Memory B cell (primary cell): ENCODE data around the gene OIP5.
"Not testable (repeated sequence)": the region's sequence is repeated elsewhere in the genome, so short reads cannot be mapped to it uniquely, and the experiment has no call there.

ENCODE experiments used
- ATAC-seq: fragments of 150-1000 bp; cut with Tn5 transposase; 2 replicates; pipeline ENCODE4 v1.10.0; 2021; ENCODE audit warnings: low read depth, mild to moderate bottlenecking, moderate library complexity
- DNase-seq, 2 donors: peaks; one replicate each; pipeline ENCODE4 v3.0.0; 2022; ENCODE audit warnings: low spot score in 2 of 2
- H3K27ac Mint-ChIP-seq: one replicate; pipeline ENCODE4 v1.8.0; 2022; ENCODE audit warnings: mild to moderate bottlenecking, moderate library complexity, mixed read lengths
- H3K27me3 Mint-ChIP-seq: one replicate; pipeline ENCODE4 v1.8.0; 2022; ENCODE audit warnings: mixed read lengths
- H3K36me3 Mint-ChIP-seq: one replicate; pipeline ENCODE4 v1.8.0; 2022; ENCODE audit warnings: mild to moderate bottlenecking, mixed read lengths
- H3K4me1 Mint-ChIP-seq: one replicate; pipeline ENCODE4 v1.8.0; 2022; ENCODE audit warnings: mixed read lengths
- H3K4me3 Mint-ChIP-seq: one replicate; pipeline ENCODE4 v1.8.0; 2022; ENCODE audit warnings: mild to moderate bottlenecking, moderate library complexity, mixed read lengths
- H3K9me3 Mint-ChIP-seq: one replicate; pipeline ENCODE4 v1.8.0; 2022; ENCODE audit warnings: mixed read lengths

OIP5 gene

DNA sequence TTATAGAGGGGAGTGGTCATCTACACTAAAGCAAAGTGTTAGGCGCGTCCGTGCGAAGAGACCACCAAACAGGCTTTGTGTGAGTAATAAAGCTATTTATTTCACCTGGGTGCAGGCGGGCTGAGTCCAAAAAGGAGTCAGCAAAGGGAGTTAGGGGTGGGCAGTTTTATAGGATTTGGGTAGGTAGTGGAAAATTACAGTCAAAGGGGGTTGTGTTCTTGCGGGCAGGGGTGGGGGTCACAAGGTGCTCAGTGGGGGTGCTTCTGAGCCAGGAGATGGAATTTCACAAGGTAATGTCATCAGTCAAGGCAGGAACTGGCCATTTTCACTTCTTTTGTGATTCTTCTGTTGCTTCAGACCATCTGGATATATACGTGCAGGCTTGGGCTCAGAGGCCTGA is 47.1 kb downstream of the OIP5 start:
- no peaks in the 10 kb centered on the region for H3K27me3 Mint-ChIP-seq
- H3K9me3 Mint-ChIP-seq, result no peaks in the 10 kb centered on the region
- peaks cover 12% of the 10 kb centered on the region for H3K36me3 Mint-ChIP-seq
- ATAC-seq (no peak), DNase-seq (no peak)
- H3K27ac Mint-ChIP-seq, result peak overlapping the region; percentile 96
- H3K4me3 Mint-ChIP-seq, result peak overlapping the region; percentile 98
- peaks cover 26% of the 10 kb centered on the region for H3K4me1 Mint-ChIP-seq

DNA sequence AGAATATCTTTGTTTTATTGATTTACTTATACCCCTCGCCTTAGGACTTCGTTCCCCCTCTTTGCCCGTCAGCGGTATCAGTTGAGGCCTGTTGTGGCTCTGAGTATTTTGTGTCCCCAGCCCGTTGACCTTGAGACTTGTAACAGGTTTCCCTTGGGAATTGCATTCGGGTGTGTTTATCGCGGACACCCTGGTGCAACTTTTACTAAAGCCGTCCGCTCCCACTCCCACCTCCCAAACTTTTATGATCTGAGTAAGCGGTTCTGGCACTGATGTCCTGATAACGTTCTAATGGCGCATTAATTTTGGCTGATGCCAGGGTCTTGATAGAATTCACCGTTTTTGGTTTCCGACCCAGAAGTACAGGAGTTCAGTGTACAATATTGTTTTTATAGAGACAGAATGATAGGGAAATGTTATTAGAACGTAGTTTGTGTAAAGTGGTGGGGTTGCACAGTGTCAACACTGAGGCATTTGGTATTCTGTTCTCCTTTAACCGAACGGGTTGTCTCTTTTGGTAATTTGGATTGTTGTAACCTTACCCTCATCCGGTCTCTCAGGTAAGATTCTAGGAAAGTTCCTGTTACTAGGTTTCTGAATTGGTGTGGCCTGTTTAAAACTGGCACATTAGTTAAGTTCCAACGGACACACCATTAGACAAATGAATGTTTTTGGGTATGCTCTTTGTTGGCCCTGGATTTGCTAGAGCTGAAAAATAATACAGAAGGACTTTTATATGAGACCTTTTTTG is 47.8 kb downstream of the OIP5 start:
- no peaks in the 10 kb centered on the region for H3K9me3 Mint-ChIP-seq
- peak overlapping the region; percentile 98 for H3K4me3 Mint-ChIP-seq
- H3K36me3 Mint-ChIP-seq, result peaks cover 13% of the 10 kb centered on the region
- peaks cover 26% of the 10 kb centered on the region for H3K4me1 Mint-ChIP-seq
- H3K27ac Mint-ChIP-seq, result peak overlapping the region; percentile 96
- ATAC-seq, result no peak
- H3K27me3 Mint-ChIP-seq, result no peaks in the 10 kb centered on the region
- peak in 1 of 2 donors; percentile 22 for DNase-seq

DNA sequence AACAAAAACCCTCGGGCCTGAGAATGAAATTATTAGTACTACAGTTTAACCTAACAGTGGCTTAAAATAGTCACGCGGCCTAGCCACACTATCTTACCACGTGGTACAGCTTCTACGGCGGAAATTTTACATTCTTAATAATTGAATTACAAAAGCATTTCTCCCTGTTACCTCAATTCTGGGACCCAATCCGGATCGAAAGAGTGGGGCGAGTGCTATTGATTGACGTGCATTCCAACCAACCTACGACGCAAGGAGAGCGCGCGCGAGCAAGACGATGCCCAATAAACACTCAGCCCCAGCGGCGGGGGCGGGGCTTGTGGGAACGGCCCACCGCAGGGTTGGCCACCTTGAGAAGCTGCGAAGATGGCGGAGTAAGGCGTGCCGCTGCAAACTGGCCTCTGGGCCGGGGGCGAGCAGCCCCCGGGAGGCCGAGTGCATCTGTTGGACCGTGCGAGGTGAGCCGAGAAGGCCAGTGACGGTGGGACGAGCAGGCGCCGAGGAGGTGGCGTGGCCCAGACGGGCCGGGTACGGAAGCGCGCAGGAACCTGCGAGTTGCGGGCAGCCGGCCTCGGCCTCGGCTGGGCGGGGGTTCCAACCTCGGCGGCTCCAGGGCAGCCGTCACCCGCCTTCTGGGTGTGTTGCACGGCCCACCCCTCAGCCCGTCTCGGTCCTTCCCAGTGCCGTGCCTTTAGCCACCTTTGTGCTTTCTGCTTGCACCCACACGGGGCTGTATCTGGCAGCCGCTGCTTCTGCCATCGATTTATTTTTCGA is 48.6 kb downstream of the OIP5 start:
- H3K27ac Mint-ChIP-seq, result peak overlapping the region; percentile 96
- no peaks in the 10 kb centered on the region for H3K27me3 Mint-ChIP-seq
- peak overlapping the region; percentile 98 for H3K4me3 Mint-ChIP-seq
- H3K9me3 Mint-ChIP-seq, result no peaks in the 10 kb centered on the region
- peaks cover 13% of the 10 kb centered on the region for H3K36me3 Mint-ChIP-seq
- H3K4me1 Mint-ChIP-seq, result peaks cover 25% of the 10 kb centered on the region
- DNase-seq (peak; percentile 94 to 95), ATAC-seq (peak; percentile 93)

DNA sequence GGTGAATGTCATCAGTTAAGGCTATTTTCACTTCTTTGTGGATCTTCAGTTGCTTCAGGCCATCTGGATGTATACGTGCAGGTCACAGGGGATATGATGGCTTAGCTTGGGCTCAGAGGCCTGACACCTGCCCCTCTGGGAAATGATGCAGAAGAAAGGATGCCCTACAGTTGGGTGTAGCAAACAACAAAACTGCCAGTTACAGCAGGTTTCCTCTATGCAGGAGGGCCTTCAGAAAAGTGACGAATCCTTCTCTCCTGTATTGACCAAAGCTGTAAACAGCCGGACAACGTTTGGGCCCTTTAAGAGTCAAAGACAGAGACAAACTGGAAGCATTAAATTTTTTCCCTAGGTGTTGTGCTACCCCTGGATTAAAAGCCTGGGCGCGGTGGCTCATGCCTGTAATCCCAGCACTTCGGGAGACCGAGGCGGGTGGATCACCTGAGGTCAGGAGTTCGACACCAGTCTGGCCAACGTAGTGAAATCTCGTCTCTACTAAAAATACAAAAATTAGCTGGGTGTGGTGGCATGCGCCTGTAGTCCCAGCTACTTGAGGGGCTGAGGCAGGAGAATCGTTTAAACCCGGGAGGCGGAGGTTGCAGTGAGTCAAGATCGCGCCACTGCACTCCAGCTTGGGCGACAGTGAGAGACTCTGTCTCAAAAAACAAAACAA is 49.3 kb downstream of the OIP5 start:
- ATAC-seq, H3K27me3 Mint-ChIP-seq, H3K9me3 Mint-ChIP-seq: not testable (repeated sequence)
- Mint-ChIP-seq H3K4me3 (peak overlapping the region; percentile 98), H3K27ac (peak overlapping the region; percentile 96), H3K4me1 (peaks cover 23% of the 10 kb centered on the region), H3K36me3 (peaks cover 15% of the 10 kb centered on the region)
- peak in 1 of 2 donors; percentile 2 for DNase-seq

DNA sequence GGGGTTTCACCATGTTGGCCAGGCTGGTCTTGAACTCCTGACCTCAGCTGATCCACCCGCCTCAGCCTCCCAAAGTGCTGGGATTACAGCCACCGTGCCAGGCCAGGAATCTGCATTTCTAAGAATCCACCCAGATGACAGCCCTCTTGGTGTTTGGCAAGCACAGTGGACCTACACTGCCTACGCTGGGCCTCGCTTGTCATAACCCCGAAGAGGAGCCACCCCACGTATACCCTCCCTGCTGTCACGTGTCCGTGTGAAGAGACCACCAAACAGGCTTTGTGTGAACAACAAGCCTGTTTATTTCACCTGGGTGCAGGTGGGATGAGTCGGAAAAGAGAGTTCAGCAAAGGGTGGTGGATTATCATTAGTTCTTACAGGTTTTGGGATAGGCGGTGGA is 50.0 kb downstream of the OIP5 start:
- Mint-ChIP-seq H3K36me3 (peaks cover 13% of the 10 kb centered on the region), H3K4me3 (peak overlapping the region; percentile 98), H3K4me1 (peaks cover 22% of the 10 kb centered on the region), H3K27ac (peak overlapping the region; percentile 96)
- not testable (repeated sequence) for ATAC-seq, DNase-seq, H3K27me3 Mint-ChIP-seq, H3K9me3 Mint-ChIP-seq

DNA sequence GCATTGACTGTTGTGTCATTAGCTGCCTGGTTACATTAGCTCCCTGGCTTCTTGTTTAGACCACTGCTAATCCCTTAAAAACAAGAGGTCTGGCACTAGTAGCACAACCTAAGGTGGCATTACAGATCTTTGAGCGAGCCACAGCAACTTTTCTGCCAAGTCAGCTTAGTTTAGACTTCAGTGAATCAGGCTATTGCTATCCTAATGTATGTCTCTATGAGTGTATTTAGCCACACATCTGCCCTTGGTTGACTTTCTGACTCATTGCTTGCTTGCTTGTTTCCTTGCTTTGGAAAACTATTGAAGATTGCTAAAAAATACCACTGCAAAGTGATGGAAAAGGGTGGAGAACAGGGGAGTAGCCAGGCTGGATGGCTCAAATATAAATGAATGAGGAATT is 51.2 kb downstream of the OIP5 start:
- DNase-seq (no peak), ATAC-seq (no peak)
- H3K4me1 Mint-ChIP-seq, result peaks cover 20% of the 10 kb centered on the region
- peaks cover 11% of the 10 kb centered on the region for H3K36me3 Mint-ChIP-seq
- H3K4me3 Mint-ChIP-seq, result no peak overlapping the region
- no peaks in the 10 kb centered on the region for H3K9me3 Mint-ChIP-seq
- H3K27me3 Mint-ChIP-seq, result no peaks in the 10 kb centered on the region
- no peak overlapping the region for H3K27ac Mint-ChIP-seq

DNA sequence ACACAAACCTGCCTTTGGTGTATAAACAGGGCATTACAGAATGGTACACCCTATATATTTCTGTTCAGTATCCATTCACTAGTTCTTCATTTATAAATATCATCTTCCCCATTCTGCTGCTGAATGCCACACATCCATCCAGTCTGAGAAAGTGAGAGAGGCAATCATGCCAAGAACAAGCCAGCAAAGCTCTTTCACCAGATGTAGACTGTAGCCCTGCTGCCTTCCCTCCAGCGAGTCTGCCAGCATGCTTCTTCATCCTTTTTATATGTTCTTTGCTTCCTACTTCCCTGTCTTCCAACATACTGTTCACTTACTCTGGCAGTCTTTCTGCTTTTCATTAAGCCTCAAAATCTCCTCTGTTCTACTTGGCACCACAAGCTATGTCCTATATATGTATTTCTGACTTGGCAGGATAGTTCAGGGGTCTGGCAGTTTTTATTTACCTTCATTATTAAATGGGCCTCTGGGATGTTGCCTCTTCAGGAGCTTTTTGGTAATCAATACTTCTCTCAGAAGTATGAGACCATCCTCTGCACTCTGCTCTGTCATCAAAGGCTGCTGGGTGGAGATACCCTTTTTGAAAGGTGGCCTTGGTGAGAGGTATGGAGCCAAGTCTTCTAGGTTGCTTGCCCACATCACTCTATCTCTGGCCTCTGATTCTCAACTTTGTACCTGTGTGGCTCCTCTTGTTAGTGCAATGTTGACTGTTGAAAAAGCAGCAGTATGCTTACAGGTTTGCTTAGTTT is 52.7 kb downstream of the OIP5 start:
- no peak overlapping the region for H3K4me3 Mint-ChIP-seq

DNA sequence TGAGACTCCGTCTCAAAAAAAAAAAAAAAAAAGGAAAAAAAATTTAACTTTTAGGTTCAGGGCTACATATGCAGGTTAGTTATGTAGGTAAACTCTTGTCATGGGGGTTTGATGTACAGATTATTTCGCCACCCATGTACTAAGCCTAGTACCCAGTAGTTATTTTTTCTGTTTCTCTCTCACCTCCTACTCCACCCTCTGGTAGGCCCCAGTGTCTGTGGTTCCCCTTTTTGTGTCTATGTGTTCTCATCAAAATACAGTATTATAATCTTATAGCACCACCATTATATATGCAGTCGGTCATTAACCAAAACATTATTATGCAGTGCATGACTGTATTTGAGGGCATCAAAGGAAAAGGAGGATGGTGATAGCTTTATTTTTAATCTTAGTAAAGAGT is 54.1 kb downstream of the OIP5 start:
- Mint-ChIP-seq H3K4me3 (no peak overlapping the region), H3K36me3 (peaks cover 5% of the 10 kb centered on the region), H3K4me1 (peaks cover 7% of the 10 kb centered on the region), H3K27me3 (no peaks in the 10 kb centered on the region), H3K9me3 (no peaks in the 10 kb centered on the region), H3K27ac (no peak overlapping the region)
- ATAC-seq (no peak), DNase-seq (no peak)

More for the DNA sequence above, 52.7 kb downstream of the OIP5 start:
- peaks cover 12% of the 10 kb centered on the region for H3K4me1 Mint-ChIP-seq
- H3K27me3 Mint-ChIP-seq, result no peaks in the 10 kb centered on the region
- ATAC-seq (no peak), DNase-seq (no peak)
- no peaks in the 10 kb centered on the region for H3K9me3 Mint-ChIP-seq
- peak overlapping the region; percentile 19 for H3K27ac Mint-ChIP-seq
- H3K36me3 Mint-ChIP-seq, result peaks cover 5% of the 10 kb centered on the region

DNA sequence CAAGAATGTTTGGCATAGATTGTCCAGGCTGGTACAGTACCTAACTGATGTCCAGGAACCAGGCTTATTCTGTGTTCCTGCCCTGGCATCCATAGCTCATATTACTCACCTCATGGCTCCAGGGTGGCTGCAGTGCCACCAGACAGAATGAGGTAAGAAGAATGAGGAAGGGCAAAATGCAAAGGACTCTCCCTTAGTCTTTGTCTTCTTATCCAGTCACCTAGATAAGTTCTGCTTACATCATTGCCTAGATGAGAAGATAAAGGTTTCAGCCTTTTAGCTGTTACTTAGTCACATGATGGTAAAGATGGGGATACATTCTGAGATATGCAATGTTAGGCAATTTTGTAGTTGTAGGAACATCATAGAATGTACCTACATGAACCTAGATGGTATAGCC is 55.6 kb downstream of the OIP5 start:
- Mint-ChIP-seq H3K27ac (no peak overlapping the region), H3K36me3 (peaks cover 5% of the 10 kb centered on the region), H3K27me3 (no peaks in the 10 kb centered on the region), H3K4me3 (no peak overlapping the region), H3K4me1 (no peaks in the 10 kb centered on the region), H3K9me3 (no peaks in the 10 kb centered on the region)
- DNase-seq (no peak), ATAC-seq (no peak)

DNA sequence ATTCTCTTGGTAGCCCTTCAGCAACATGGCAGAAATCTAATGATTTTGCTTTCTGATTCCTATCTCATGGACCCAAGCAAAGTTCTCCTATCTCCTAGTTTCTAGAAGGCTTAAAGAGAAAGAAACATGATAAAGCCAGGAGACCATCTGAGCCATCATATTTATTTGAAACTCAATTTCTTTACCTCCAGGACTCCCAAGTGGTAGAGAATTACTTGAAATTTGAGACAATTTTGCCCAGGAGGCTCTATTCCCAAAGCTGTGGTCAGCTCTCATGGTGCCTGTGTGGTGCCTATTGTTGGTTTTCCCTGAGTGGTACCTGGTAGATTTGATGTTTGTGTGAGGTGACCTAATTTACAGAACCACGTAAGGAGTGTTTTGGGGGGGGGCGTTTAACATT is 62.5 kb downstream of the OIP5 start:
- Mint-ChIP-seq H3K27ac (no peak overlapping the region), H3K27me3 (no peaks in the 10 kb centered on the region), H3K9me3 (no peaks in the 10 kb centered on the region), H3K4me3 (no peak overlapping the region), H3K4me1 (peaks cover 2% of the 10 kb centered on the region), H3K36me3 (peaks cover 14% of the 10 kb centered on the region)
- DNase-seq, result no peak
- ATAC-seq, result no peak

DNA sequence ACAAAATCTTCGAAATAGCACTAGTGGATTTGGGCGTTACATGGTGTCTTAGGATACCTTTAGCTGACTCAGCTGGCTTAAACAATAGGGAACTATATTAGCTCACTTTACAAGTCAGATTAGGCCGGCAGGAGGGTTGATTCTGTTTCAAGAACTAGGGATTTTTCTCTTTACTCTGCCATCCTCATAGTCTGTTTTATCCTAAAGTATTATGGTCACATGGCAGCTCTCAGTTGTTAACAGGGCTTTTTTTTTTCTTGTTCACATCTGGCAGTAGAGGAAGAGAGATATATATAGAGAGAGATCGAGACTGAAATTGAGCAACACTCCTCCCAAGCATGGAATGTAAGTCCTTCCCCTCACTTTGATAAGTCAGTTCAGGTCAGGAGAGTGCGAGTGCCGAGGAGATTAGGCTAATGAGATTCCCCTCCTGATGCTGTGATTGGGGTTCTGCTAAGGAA is 68.5 kb downstream of the OIP5 start:
- ATAC-seq, result no peak
- H3K36me3 Mint-ChIP-seq, result peaks cover 15% of the 10 kb centered on the region
- H3K4me1 Mint-ChIP-seq, result peaks cover 10% of the 10 kb centered on the region
- no peak overlapping the region for H3K4me3 Mint-ChIP-seq
- H3K9me3 Mint-ChIP-seq, result no peaks in the 10 kb centered on the region
- no peaks in the 10 kb centered on the region for H3K27me3 Mint-ChIP-seq
- no peak for DNase-seq
- H3K27ac Mint-ChIP-seq, result no peak overlapping the region

DNA sequence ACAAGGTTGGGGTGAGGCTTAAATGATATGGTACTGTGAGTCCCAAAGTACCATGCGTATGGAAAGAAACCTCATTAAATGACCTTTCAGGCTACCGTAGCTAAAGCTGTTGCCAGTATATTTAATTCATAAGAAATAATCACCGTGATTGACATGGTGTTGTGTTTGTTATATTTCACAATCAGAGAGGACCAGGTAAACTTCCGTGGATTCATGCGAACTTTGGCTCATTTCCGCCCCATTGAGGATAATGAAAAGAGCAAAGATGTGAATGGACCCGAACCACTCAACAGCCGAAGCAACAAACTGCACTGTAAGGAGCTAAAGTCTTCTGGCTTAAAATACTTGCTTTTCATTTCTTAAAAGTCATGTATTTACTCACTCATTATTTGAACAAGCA is 69.8 kb downstream of the OIP5 start:
- no peak overlapping the region for H3K27ac Mint-ChIP-seq
- no peaks in the 10 kb centered on the region for H3K9me3 Mint-ChIP-seq
- peaks cover 17% of the 10 kb centered on the region for H3K36me3 Mint-ChIP-seq
- ATAC-seq (no peak), DNase-seq (no peak)
- H3K27me3 Mint-ChIP-seq, result no peaks in the 10 kb centered on the region
- peaks cover 13% of the 10 kb centered on the region for H3K4me1 Mint-ChIP-seq
- H3K4me3 Mint-ChIP-seq, result no peak overlapping the region

DNA sequence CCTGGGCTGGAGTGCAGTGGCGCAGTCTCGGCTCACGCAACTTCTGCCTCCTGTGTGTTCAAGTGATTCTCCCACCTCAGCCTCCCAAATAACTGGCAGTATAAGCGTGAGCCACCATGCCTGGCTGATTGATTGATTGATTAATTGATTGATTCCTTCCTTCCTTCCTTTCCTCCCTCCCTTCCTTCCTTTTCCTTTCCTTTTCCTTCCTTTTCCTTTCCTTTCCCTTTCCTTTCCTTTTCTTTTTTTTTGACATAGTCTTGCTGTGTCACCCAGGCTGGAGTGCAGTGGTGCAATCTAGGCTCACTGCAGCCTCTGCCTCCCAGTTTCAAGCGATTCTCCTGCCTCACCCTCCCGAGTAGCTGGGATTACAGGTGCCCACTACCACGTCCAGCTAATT is 71.5 kb downstream of the OIP5 start:
- peaks cover 12% of the 10 kb centered on the region for H3K36me3 Mint-ChIP-seq
- DNase-seq, H3K9me3 Mint-ChIP-seq, ATAC-seq, H3K27me3 Mint-ChIP-seq, H3K4me3 Mint-ChIP-seq, H3K27ac Mint-ChIP-seq: not testable (repeated sequence)
- peaks cover 13% of the 10 kb centered on the region for H3K4me1 Mint-ChIP-seq
